OCI-LY1 (cell line): Measurements from ENCODE around the gene ARHGAP21.
"Not testable (repeated sequence)": the region's sequence is repeated elsewhere in the genome, so short reads cannot be mapped to it uniquely, and the experiment has no call there.

Experiments used
- H2AFZ ChIP-seq: fragments of 200-600 bp; sonication (generic), shearing (Covaris generic); 2 replicates; pipeline ENCODE4 v1.6.0; 2014; ENCODE audit warnings: antibody characterized with exemption, mild to moderate bottlenecking, low read length
- H3F3A ChIP-seq: fragments of 200-600 bp; sonication (generic), shearing (Covaris generic); 2 replicates; pipeline ENCODE4 v1.6.0; 2014; ENCODE audit warnings: mild to moderate bottlenecking, antibody characterized with exemption, low read length, moderate library complexity; ENCODE audit not compliant: insufficient read depth
- H3K27ac ChIP-seq: fragments of 200-600 bp; sonication (generic); 2 replicates; pipeline ENCODE4 v1.5.1; 2014; ENCODE audit warnings: low read length, mixed run types, mild to moderate bottlenecking, low read depth; ENCODE audit not compliant: poor library complexity, severe bottlenecking
- H3K27me3 ChIP-seq: fragments of 200-600 bp; sonication (generic); 2 replicates; pipeline ENCODE4 v1.6.0; 2014; ENCODE audit warnings: antibody characterized with exemption, mild to moderate bottlenecking, low read length, moderate library complexity; ENCODE audit not compliant: insufficient read depth
- H3K36me3 ChIP-seq: fragments of 200-600 bp; sonication (generic); 2 replicates; pipeline ENCODE4 v1.6.1; 2014; ENCODE audit warnings: mild to moderate bottlenecking, antibody characterized with exemption, low read length, moderate library complexity, mixed read lengths; ENCODE audit not compliant: insufficient read depth
- H3K4me1 ChIP-seq: fragments of 200-600 bp; sonication (generic); 2 replicates; pipeline ENCODE4 v1.5.1; 2014; ENCODE audit warnings: mild to moderate bottlenecking, low read length, moderate library complexity; ENCODE audit not compliant: insufficient read depth, severe bottlenecking
- H3K4me2 ChIP-seq: fragments of 200-600 bp; sonication (generic), shearing (Covaris generic); 2 replicates; pipeline ENCODE4 v1.6.1; 2014; ENCODE audit warnings: low read length
- H3K4me3 ChIP-seq: fragments of 200-600 bp; sonication (generic); 2 replicates; pipeline ENCODE4 v1.5.1; 2014; ENCODE audit warnings: low read length, low read depth, mild to moderate bottlenecking, mixed read lengths; ENCODE audit not compliant: poor library complexity, severe bottlenecking
- H3K79me2 ChIP-seq: fragments of 200-600 bp; shearing (Covaris generic); 2 replicates; pipeline ENCODE4 v1.6.1; 2016; ENCODE audit warnings: mixed run types, low read length, mixed read lengths; ENCODE audit not compliant: insufficient read depth
- H3K9ac ChIP-seq: fragments of 200-600 bp; sonication (generic), shearing (Covaris generic); 2 replicates; pipeline ENCODE4 v1.6.1; 2014; ENCODE audit warnings: mild to moderate bottlenecking, low read length, mixed read lengths
- H3K9me2 ChIP-seq: fragments of 200-600 bp; sonication (generic), shearing (Covaris generic); 2 replicates; pipeline ENCODE4 v1.6.1; 2014; ENCODE audit warnings: low read depth, mild to moderate bottlenecking, low read length, mixed read lengths
- H3K9me3 ChIP-seq: fragments of 200-600 bp; shearing (Covaris generic); 2 replicates; pipeline ENCODE4 v1.6.1; 2014; ENCODE audit warnings: low read length, mixed read lengths
- H4K20me1 ChIP-seq: fragments of 200-600 bp; sonication (generic), shearing (Covaris generic); 2 replicates; pipeline ENCODE4 v1.6.0; 2016; ENCODE audit warnings: mild to moderate bottlenecking, low read length; ENCODE audit not compliant: insufficient read depth
- CTCF ChIP-seq: fragments of 200-600 bp; sonication (generic), shearing (Covaris generic); IDR thresholded peaks from 2 replicates; pipeline ENCODE4 v1.5.1; 2017; ENCODE audit warnings: mild to moderate bottlenecking, antibody characterized with exemption, low read length, moderate library complexity, mixed read lengths
- EZH2 ChIP-seq: fragments of 200-600 bp; sonication (generic), shearing (Covaris generic); IDR thresholded peaks from 2 replicates; pipeline ENCODE4 v1.8.0; 2017; ENCODE audit warnings: borderline replicate concordance, mixed run types, mild to moderate bottlenecking, antibody characterized with exemption, low read length, moderate library complexity, mixed read lengths

Gene ARHGAP21

DNA sequence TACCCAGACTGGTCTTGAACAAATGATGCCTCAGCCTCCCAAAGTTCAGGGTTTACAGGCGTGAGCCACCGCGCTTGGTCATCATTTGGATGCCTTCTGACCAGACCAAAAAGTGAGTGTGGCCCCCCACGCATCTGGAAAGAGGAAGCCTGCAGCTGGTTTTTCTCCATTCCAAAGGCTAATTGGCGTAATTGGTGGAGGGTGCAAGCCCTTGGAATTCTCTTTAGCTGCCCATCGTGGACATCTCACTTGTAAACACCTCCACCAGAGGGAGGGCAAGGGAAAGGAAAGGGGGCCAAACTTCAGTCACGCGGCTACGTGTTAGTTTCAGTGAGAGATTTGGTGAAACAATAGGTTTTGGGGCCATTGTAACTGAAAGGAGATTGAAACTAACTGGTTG, 4.1 kb upstream of the ARHGAP21 start:
- no peaks in the 10 kb centered on the region for H3K79me2 ChIP-seq
- H3K9me3 ChIP-seq, result no peaks in the 10 kb centered on the region
- no peak overlapping the region for H3K27ac ChIP-seq
- no peak overlapping the region for H3K4me3 ChIP-seq
- H3K9ac ChIP-seq, result no peak overlapping the region
- H3F3A ChIP-seq, result no peaks in the 10 kb centered on the region
- no peaks in the 10 kb centered on the region for H3K9me2 ChIP-seq
- no peaks in the 10 kb centered on the region for H3K27me3 ChIP-seq
- H4K20me1 ChIP-seq, result no peaks in the 10 kb centered on the region
- H3K36me3 ChIP-seq, result no peaks in the 10 kb centered on the region
- no peak overlapping the region for H2AFZ ChIP-seq
- peaks cover 6% of the 10 kb centered on the region for H3K4me1 ChIP-seq
- no peak overlapping the region for H3K4me2 ChIP-seq
- TF ChIP-seq EZH2 (no peak), CTCF (no peak)

- H3K36me3 ChIP-seq, result no peaks in the 10 kb centered on the region
- H2AFZ ChIP-seq, result no peak overlapping the region
- no peak overlapping the region for H3K27ac ChIP-seq
- no peak overlapping the region for H3K4me2 ChIP-seq
- H3K79me2 ChIP-seq, result no peaks in the 10 kb centered on the region
- no peaks in the 10 kb centered on the region for H3K9me2 ChIP-seq
- peaks cover 9% of the 10 kb centered on the region for H3K4me1 ChIP-seq
- H3K9me3 ChIP-seq, result no peaks in the 10 kb centered on the region
- TF ChIP-seq EZH2 (no peak), CTCF (no peak)
- no peak overlapping the region for H3K4me3 ChIP-seq
- no peak overlapping the region for H3K9ac ChIP-seq
- H4K20me1 ChIP-seq, result no peaks in the 10 kb centered on the region
- no peaks in the 10 kb centered on the region for H3F3A ChIP-seq
- H3K27me3 ChIP-seq, result no peaks in the 10 kb centered on the region
These were observed 2.9 kb upstream of the ARHGAP21 start for GRCh38 chr10:24726626-24727025.

- not testable (repeated sequence) for H3K79me2 ChIP-seq, H3K4me2 ChIP-seq, H3K4me3 ChIP-seq, H4K20me1 ChIP-seq, H2AFZ ChIP-seq, H3K27me3 ChIP-seq, H3K9me2 ChIP-seq, H3F3A ChIP-seq, H3K27ac ChIP-seq, H3K4me1 ChIP-seq, H3K36me3 ChIP-seq, H3K9me3 ChIP-seq, H3K9ac ChIP-seq
These were observed 2.3 kb upstream of the ARHGAP21 start for GRCh38 chr10:24726029-24726428.

DNA sequence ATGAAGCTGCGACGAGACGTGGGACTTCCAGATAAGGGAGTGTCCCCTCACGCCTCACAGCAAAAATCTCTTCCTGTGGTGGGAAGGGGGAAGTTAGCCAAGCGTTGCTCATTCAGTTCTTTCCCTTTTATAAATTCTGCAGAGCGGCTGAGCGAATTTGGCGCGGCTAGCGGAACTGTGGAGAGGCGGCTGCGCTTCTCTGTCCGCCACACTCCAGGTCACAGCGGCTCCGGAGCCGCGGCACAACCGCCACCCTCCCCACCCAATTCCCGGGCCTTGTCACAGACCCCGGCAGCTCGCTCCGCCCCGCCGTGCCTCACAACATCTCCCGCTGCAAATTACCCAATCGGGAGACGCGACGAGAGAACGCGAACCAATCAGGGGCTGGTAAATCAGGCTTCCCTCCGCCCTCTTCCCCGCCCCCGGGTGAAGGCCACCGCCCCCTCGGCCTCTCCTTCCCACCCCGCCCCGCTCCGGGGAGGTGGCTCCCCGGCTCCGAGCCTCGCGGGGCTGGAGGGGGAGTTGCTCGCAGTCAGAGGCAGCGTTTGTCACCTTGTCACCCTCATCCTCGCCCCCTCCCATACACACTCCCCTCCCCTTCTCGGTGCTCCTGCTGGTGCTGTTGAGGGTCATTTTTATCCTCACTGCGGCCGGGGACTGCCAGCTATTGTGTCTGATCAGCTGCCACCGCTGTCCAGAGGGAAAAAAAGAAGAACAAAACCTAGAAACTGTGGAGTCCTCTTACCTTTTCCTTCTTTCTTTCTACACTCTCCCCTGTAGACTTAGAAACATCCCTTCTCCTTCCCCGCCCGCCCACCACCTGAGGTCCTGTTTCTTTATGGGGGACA, 918 bp upstream of the ARHGAP21 start:
- Histone ChIP-seq H3K9me2 (no peaks in the 10 kb centered on the region), H3K27ac (no peak overlapping the region), H3K4me3 (peak overlapping the region; percentile 70), H3K4me2 (peak overlapping the region; percentile 99), H3K27me3 (no peaks in the 10 kb centered on the region), H3K9me3 (no peaks in the 10 kb centered on the region), H3K36me3 (no peaks in the 10 kb centered on the region), H3F3A (no peaks in the 10 kb centered on the region), H3K79me2 (no peaks in the 10 kb centered on the region), H3K4me1 (peaks cover 9% of the 10 kb centered on the region), H2AFZ (peak overlapping the region; percentile 84; the same call in 1 of the 2 replicates), H3K9ac (peak overlapping the region; percentile 73), H4K20me1 (no peaks in the 10 kb centered on the region)
- TF ChIP-seq EZH2, result no peak
